Esophagus muscularis mucosa (tissue), 4 donors: ENCODE data around the gene ZIC4. TPM values are rescaled to one million over a fixed set of nuclear protein-coding genes. Genes with fewer than 3 reads are reported as not detected.

Experiments
- DNase-seq: peaks from one replicate; pipeline ENCODE4 v3.0.0-alpha.2; 2017; ENCODE audit errors: extremely low spot score
- H3K27ac ChIP-seq, 4 donors: fragments of 200-600 bp; sonication (generic); replicated peaks in 1 of 4; 1 replicate in 3 of 4; 2 replicates in 1 of 4; pipeline ENCODE4 v1.5.1; 2016 to 2019; ENCODE audit warnings: mild to moderate bottlenecking in 1 of 4
- H3K27me3 ChIP-seq, 4 donors: fragments of 200-600 bp; sonication (generic); one replicate each; pipeline versions ENCODE4 v1.5.1 to v1.6.0; 2016 to 2019
- H3K36me3 ChIP-seq, 4 donors: fragments of 200-600 bp; sonication (generic); one replicate each; pipeline ENCODE4 v1.5.1; 2016 to 2019
- H3K4me1 ChIP-seq, 4 donors: fragments of 200-600 bp; sonication (generic); one replicate each; pipeline ENCODE4 v1.5.1; 2016 to 2019
- H3K4me3 ChIP-seq, 4 donors: fragments of 200-600 bp; sonication (generic); 1 replicate in 2 of 4; 2 replicates in 2 of 4; pipeline ENCODE4 v1.5.1; 2016 to 2019; ENCODE audit warnings: mild to moderate bottlenecking in 4 of 4, moderate library complexity in 1 of 4
- H3K9me3 ChIP-seq, 4 donors: fragments of 200-600 bp; sonication (generic); 1 replicate in 3 of 4; 2 replicates in 1 of 4; pipeline ENCODE4 v1.5.1; 2016 to 2019
- EP300 ChIP-seq: sonication (generic); formaldehyde crosslinking; IDR thresholded peaks from one replicate; pipeline ENCODE4 v1.6.1; 2017; ENCODE audit warnings: antibody characterized with exemption
- POLR2A ChIP-seq: fragments of 450-650 bp; IDR thresholded peaks from one replicate; pipeline ENCODE4 v1.6.1; 2017; ENCODE audit warnings: antibody characterized with exemption, moderate library complexity, mild to moderate bottlenecking, low read depth
- POLR2AphosphoS5 ChIP-seq, 2 donors: sonication (generic); formaldehyde crosslinking; IDR thresholded peaks; one replicate each; pipeline ENCODE4 v1.6.1; 2017; ENCODE audit warnings: antibody characterized with exemption in 2 of 2
- WGBS: methylation state at CpG from one replicate; pipeline ENCODE4 v1.1.5; 2018; 5-methylcytosine and 5-hydroxymethylcytosine counted together
- intact Hi-C: fragments of 100-400 bp; cut with DNase I; formaldehyde crosslinking; loops from one replicate; pipeline ENCODE4 v1.15.1; 2023
- total RNA-seq, 4 donors: library from RNA; depleted of rRNA; stranded (reverse); fragments of >200 nt; gene quantifications; one replicate each; pipeline versions ENCODE4 v1.1.0 to v1.2.1, GENCODE V29; 2016
- TF ChIP-seq, protein P1 (sequence below), 3 experiments: fragments of 200-600 bp in 2 of 3; fragments of 450-650 bp in 1 of 3; sonication (generic) in 2 of 3; IDR thresholded peaks; one replicate each; pipeline ENCODE4 v1.5.1; 2017 to 2019; ENCODE audit warnings: antibody characterized with exemption in 3 of 3, mild to moderate bottlenecking in 2 of 3, moderate library complexity in 1 of 3

ZIC4 gene
- total RNA-seq, 4 donors from 2014 or later: not detected

DNA sequence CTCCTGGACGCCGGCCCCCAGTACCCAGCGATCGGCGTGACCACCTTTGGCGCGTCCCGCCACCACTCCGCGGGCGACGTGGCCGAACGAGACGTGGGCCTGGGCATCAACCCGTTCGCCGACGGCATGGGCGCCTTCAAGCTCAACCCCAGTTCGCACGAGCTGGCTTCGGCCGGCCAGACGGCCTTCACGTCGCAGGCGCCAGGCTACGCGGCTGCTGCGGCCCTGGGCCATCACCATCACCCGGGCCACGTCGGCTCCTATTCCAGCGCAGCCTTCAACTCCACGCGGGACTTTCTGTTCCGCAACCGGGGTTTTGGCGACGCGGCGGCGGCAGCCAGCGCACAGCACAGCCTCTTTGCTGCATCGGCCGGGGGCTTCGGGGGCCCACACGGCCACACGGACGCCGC is 3.8 kb upstream of the ZIC4 start:
- peaks cover 37 to 83% (median 58%) of the 10 kb centered on the region in 4 donors for H3K4me1 ChIP-seq
- intact Hi-C loops: loop anchor here (5.0 kb wide), 1 partner anchor 33 kb away; no protein-coding TSS in a partner anchor
- peaks cover 0 to 8% (median 0%) of the 10 kb centered on the region in 4 donors for H3K9me3 ChIP-seq
- H3K4me3 ChIP-seq: peak overlapping the region; percentile 29 to 47 (median 38)
- WGBS: 16% methylated on average over 29 of the region's 52 CpGs
- no peak for TF ChIP-seq POLR2A
- TF ChIP-seq, protein P1, sequence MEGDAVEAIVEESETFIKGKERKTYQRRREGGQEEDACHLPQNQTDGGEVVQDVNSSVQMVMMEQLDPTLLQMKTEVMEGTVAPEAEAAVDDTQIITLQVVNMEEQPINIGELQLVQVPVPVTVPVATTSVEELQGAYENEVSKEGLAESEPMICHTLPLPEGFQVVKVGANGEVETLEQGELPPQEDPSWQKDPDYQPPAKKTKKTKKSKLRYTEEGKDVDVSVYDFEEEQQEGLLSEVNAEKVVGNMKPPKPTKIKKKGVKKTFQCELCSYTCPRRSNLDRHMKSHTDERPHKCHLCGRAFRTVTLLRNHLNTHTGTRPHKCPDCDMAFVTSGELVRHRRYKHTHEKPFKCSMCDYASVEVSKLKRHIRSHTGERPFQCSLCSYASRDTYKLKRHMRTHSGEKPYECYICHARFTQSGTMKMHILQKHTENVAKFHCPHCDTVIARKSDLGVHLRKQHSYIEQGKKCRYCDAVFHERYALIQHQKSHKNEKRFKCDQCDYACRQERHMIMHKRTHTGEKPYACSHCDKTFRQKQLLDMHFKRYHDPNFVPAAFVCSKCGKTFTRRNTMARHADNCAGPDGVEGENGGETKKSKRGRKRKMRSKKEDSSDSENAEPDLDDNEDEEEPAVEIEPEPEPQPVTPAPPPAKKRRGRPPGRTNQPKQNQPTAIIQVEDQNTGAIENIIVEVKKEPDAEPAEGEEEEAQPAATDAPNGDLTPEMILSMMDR (IDR thresholded peaks at IDR 0.05): no peak
- TF ChIP-seq POLR2AphosphoS5 (IDR thresholded peaks at IDR 0.05): no peak
- TF ChIP-seq EP300: no peak
- no peak for DNase-seq
- H3K27ac ChIP-seq: no peak overlapping the region
- H3K27me3 ChIP-seq: peaks cover 9 to 100% (median 98%) of the 10 kb centered on the region in 4 donors
- no peaks in the 10 kb centered on the region for H3K36me3 ChIP-seq

DNA sequence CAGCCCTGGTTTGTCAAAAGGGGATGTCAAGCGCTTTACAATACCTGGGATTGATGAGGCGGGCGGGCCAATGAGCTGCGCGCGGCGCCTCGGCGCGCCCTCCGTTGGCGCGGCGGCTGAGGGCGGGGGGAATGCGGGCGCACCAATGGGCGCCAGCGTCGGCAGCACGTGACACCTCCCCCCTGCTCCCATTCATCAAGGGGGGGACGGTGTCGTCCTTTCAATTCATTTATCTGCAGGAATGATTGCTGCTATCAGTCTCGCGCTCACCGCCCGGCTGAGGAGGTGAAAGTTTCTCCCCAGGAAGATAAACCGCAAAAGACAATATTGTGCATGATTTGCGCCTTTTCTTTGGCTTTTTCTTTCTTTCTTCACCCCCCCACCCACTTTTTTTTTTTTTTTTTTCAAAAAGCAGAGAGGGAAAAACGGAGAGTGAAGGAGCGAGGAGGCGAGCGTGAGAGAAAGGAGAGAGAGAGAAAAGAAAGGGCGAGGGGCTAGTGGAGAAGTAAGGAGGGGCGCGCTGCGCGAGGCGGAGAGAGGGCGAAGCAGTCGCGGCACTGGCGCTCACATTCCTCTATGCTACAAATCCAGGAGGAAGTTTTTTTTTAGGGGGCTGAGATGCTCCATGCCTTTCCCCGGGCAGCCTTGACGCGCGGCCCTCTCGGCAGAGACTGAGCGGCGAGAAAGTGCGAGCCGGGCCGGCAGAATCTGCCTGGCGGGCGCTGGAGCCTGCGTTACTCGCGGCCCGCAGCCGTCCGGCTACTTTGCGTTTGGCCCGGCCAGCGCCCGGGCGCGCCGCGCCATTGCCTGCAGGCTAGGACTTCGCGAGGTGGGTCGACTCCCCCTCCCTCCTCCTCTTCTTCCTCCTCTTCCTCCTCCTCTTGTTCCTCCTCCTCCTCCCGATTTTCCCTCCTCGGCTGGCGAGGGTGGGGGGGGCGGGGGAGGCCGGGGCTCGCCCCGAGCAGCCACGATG is 3.1 kb upstream of the ZIC4 start, which contains the start of gene ZIC1:
ZIC1 (plus strand) TSS at position 223 of the 973 bp plus-strand sequence; CDS start at position 971, 748 bp downstream.
- Histone ChIP-seq H3K27me3 (peaks cover 9 to 100% (median 98%) of the 10 kb centered on the region in 4 donors), H3K36me3 (no peaks in the 10 kb centered on the region), H3K9me3 (peaks cover 0 to 8% (median 0%) of the 10 kb centered on the region in 4 donors), H3K4me1 (peaks cover 37 to 86% (median 60%) of the 10 kb centered on the region in 4 donors), H3K27ac (no peak within 1 kb of the TSS), H3K4me3 (peak within 1 kb of the TSS; percentile 29 to 47 (median 38))
- WGBS: 10% methylated on average over 78 of the region's 80 CpGs
- intact Hi-C loops: loop anchor here (5.0 kb wide), 1 partner anchor 32 kb away; no protein-coding TSS in a partner anchor
- no peak for DNase-seq
- TF ChIP-seq EP300: no peak
- TF ChIP-seq, protein P1 (IDR thresholded peaks at IDR 0.05): no peak
- no peak for TF ChIP-seq POLR2A
- TF ChIP-seq POLR2AphosphoS5 (IDR thresholded peaks at IDR 0.05): no peak

DNA sequence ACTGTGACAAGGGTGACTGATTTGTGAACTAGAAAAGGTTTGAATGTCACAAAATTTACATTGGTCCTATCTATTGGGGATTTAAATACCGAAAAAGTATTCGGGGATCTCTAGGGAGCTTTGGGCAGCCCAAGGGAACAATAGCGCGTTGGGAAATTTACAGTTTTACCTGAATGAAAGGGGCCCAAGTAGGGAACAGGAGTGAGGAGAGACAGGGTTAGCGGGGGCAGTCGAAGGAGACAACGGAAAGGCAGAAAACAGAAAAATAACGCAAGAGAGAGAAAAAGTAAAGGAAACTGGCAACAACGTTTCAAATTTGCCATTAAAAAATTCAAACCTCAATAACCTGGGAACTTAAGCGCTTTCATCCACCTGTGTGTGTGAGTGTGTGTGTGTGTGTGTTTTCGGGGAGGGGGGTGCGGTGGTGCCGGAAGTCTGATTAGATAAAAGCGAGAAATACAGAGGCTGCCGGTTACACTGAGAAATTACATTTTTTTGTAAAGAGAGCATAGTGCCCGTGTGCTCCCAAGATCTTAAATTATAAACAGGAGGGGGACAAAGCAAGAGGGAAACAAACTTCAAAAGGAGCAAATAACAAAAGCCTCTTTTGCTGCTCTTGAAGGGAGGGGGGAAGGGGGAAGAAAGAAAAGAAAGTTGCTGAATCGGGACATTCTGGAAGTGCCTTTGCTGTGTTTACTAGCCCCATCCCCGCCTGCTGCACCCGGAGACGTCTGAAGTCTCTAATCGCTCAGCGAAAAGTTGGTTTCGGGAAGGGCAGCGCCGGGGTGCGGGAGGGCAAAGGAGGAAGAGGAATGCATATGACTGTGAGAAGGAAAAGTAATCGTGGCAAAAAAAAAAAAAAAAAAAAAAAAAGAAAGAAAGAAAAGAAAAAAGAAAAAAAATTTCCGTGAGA is 2.1 kb upstream of the ZIC4 start:
- DNase-seq: peak; percentile 24
- Histone ChIP-seq H3K27me3 (peaks cover 9 to 100% (median 91%) of the 10 kb centered on the region in 4 donors), H3K27ac (no peak overlapping the region), H3K4me1 (peaks cover 33 to 84% (median 57%) of the 10 kb centered on the region in 4 donors), H3K36me3 (no peaks in the 10 kb centered on the region), H3K9me3 (peaks cover 0 to 8% (median 0%) of the 10 kb centered on the region in 4 donors), H3K4me3 (peak overlapping the region in 1 of 4 donors; percentile 39)
- intact Hi-C loops: no loop called here
- TF ChIP-seq EP300 (no peak), POLR2A (no peak), POLR2AphosphoS5 (IDR thresholded peaks at IDR 0.05) (no peak)
- TF ChIP-seq, protein P1 (IDR thresholded peaks at IDR 0.05): no peak
- WGBS: 16% methylated on average over 28 of the region's 28 CpGs

DNA sequence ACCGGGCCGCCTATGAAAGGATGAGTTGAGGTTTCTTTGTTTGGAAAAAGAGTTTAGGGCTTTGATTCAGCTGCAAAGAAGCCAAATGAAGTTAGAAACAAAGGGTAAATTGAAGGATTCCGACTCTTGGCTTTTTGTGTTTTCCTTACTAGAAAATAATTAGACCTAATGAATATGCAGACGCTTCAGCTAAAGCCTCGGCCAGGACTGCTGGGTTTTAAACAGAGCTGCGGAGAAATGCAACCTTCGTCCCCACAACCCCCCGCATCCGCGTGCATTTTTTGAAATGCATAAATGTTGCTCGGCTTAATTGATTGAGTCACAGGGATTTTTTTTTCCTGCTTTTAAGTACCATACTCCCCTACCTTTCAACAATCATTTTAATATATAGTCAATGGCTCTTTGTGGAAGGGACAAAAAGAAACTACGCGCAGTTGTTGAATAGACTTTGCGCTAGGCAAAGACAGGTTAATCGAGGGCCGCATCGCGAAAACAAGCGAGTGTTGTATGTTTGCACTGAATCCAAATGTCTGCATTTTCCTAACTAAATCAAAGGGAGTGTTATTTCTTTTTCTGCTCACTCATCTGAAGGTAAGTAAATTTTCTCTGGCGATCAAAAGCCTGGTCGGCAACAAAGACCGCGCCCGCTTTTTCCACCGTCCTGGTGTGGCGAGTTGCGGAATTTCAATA is 1.3 kb upstream of the ZIC4 start:
- intact Hi-C loops: no loop called here
- TF ChIP-seq POLR2A (no peak), POLR2AphosphoS5 (IDR thresholded peaks at IDR 0.05) (no peak), EP300 (no peak)
- TF ChIP-seq, protein P1 (IDR thresholded peaks at IDR 0.05): no peak
- WGBS: 16% methylated on average over 27 of the region's 27 CpGs
- H3K9me3 ChIP-seq: peaks cover 0 to 8% (median 0%) of the 10 kb centered on the region in 4 donors
- no peaks in the 10 kb centered on the region for H3K36me3 ChIP-seq
- H3K4me1 ChIP-seq: peaks cover 28 to 76% (median 49%) of the 10 kb centered on the region in 4 donors
- peaks cover 9 to 100% (median 84%) of the 10 kb centered on the region in 4 donors for H3K27me3 ChIP-seq
- H3K27ac ChIP-seq: no peak overlapping the region
- peak overlapping the region in 1 of 4 donors; percentile 30 for H3K4me3 ChIP-seq
- DNase-seq: peak; percentile 68
